ENCODE measurements around the gene TULP1.
"Not testable (repeated sequence)": the region's sequence is repeated elsewhere in the genome, so short reads cannot be mapped to it uniquely, and the experiment has no call there.

TULP1 gene

DNA sequence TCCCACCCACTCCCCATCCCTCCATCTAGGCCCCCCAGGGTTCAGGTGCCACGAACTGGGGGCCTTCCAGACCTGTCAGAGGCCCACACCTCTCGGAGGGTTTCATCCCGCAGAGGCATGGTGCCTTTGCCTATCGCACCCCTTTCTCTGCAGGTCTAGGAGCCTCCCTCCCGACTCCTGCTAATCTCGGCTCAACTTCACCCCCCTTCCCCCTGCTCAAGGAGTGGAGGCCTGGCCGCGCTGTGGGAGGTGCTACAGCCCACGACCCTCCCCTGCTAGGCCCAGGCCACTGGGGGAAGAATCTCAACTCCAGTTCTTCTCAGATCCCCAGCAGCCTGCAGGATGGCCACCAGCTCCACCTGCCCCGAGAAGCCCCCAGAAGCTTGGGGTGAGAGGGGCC, at the start of gene TULP1:
Gene TULP1 (minus strand): TSS at position 157 of the 400 bp plus-strand sequence. CDS start 38 bp downstream, at position 119.
- DNase-seq, result no peak

DNA sequence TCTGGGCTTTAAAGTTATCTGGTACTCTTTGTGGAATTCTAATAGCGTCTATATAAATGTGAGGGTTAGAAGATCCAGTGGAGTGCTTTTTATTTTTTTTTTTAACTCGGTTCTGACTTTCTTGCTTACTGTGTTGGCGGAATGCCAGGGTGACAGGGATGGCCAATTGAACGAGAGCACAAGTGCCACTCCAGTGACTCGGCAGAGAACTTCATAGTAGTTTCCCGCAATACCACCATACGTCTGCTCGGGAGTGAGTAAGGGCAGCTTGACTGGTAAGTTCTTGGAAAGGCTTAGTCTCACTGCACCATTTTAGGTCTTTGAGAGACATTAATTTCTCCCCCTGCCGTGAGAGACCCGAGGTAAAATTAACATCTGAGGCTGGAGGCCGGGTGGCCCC, 49.4 kb upstream of the TULP1 start:
- DNase-seq, result no peak

DNA sequence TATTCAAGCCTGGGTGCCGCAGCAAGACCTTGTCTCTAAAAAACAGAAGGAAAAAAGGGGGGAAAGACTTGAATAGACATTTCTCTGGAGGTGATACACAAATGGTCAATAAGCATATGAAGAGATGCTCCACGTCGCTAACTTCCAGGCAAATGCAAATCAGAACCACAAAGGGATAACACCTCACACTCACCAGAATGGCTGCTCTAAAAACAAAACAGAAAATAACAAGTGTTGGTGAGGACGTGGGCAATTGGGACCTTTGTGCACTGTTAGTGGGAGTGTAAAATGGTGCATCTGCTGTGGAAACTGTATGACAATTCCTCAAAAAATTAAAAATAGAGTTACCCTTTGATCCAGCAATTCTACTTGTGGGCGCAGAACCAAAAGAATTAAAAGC, 48.4 kb upstream of the TULP1 start:
- DNase-seq, result no peak

DNA sequence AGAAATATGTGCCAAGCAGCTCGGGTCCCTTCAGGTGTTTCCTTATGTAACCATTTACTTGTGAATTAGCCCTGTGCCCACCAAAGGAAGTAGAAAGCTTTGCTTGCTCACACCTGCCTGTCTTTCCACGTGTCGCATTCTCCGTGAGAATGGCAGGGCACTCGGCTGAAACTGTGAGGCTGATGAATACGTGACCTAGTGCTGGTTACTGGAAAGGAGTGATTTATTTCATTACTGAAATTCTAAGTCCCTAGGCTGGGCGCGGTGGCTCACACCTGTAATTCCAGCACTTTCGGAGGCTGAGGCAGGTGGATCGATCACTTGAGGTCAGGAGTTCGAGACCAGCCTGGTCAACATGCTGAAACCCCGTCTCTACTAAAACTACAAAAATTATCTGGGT, 45.9 kb upstream of the TULP1 start:
- no peak for DNase-seq

DNA sequence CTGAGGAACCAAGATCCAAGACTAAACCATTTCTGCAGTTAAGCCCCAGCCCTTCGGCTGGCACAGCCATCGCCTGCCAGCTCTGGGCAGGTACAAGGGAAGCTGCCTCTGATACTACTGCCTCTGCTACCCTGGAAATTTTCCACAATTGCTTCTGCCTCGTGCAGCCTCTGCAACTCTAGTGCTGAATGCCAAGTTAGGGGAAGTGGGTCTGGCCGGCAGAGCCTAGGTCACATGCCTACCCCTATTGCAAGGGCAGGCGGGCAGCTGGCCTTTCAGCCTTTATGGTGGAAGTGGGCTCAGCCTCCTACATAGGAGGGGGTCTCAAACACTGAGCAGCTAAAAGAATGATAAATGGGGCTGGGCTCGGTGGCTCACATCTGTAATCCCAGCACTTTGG, 44.5 kb upstream of the TULP1 start:
- DNase-seq, result no peak

DNA sequence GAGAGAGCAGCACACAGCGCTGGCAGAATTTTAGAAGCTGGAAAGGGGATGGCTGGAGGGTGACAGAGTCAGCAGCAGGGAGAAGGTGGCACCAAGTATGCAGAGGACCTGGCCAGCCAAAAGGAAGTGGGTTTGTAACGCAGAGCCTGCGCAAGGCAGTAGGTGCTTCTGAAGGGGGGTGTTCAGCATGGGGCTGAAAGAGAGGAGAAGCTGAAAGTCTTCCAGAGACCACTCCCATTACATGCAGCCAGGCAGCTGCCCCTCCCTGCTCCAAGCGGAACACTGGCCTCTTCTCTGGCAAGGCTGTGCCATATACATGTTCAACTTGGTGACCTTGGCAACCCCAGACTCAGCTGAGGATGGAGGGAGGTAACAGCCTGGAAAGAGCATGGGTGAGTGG, 42.1 kb upstream of the TULP1 start:
- no peak for DNase-seq

DNA sequence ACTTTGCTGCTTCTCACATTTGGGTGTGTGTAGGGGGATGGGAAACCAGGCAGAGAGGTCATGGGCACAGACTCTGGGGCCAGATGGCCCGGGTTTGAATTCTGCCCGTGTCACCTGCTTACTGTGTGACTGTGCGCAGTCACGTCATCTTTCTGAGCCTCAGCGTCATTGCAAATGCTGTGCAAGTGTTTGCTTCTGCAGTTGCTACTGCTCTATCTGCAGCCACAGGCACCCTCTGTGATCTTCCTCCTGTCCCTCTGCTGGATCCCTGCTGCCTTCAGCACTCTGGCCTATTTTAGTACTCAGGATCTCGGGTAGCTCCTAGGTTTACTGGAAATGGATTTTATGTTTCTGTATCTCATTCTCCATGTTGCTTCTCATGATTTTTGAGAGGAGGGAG, 40.6 kb upstream of the TULP1 start:
- DNase-seq, result no peak

DNA sequence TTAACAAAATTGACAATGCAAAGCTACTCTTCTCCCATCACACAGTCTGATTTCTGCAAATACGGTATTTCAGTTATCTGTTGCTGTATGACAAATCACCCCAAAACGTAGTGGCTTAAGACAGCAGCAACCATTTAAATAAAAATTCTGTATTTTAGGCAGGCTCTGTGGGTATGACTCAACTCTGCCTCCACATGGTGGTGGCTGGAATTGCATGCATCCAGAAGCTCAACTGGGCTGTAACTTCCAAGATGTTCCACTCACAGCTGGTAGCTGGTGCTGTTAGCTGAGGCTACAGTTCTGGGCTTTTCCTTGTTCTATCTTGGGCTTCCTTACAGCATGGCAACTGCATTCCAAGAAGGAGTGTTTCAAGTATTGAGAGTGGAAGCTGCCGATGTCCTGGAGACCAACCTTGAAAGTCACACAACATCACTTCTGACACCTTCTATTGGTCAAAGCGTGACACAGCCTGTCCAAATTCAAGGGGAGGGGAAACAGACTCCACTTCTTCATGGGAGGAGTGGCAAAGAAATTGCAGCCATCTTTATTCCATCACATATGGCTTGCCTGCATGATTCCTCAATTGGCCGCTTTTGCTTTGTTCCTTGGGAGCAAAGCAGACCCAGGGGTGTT, 39.7 kb upstream of the TULP1 start:
- no peak for DNase-seq

DNA sequence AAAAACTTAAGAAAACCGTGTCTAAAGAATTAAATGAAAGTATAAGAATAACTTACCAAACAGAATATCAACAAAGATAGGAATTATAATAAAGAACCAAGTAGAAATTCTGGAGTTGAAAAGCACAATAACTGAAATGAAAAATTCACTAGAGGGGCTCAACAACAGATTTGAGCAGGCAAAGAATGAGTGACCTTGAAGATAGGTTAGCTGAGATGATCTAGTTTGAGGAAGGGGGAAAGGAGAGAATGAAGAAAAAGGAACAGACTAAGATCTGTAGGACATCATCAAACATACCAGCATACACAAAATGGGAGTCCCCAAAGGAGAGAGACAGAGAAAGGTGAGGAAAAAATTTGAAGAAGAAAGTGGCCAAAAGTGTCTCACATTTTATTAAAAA, 37.7 kb upstream of the TULP1 start:
- no peak for DNase-seq

DNA sequence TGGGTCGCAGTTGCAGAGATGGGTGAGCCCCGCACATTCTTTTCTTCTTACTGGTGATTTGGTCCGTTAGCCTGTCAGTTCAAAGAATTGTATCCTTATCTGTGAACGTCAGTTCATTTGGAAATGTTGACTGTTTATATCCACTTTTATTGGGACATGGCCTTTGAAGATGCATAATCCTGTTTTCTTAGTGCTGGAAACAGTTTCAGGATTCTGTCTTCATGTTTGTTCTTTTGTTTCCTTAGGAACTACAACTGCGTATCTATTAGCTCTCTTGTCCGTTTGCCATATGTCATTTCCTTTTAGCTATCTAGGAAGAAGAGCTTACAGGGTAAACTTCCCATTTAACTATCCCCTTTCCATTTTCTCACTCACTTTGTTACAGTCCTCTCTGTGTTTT, 35.0 kb upstream of the TULP1 start:
- no peak for DNase-seq

DNA sequence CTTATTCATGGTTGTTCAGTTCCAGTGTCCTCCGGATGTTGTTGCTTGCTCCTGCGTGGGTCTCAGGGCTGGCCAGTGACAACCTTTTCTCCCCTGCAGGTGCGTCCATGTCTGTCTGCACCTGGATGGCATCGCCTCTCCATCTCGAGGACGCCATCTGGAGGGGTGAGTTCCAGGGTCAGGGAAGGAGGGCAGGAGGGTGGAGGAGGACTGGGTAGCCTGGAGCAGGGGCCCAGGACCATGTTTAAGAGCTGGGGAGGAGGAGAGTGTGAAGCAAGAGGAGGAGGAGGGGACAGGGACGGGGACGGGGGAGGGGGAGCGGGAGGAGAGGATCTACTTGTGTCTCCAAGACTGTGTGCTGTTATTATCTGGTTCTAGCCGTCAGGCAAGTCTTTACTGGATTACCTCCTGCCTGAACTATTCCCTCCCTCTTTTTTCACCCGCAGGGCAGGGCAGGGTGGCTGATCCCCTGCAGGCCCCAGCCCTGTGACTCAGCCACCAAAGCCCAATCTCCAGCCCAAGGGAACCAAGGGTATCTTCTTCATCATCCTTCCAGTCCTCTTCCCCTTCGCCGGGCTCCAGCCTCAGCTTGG, 32.2 kb upstream of the TULP1 start:
- DNase-seq, result no peak

DNA sequence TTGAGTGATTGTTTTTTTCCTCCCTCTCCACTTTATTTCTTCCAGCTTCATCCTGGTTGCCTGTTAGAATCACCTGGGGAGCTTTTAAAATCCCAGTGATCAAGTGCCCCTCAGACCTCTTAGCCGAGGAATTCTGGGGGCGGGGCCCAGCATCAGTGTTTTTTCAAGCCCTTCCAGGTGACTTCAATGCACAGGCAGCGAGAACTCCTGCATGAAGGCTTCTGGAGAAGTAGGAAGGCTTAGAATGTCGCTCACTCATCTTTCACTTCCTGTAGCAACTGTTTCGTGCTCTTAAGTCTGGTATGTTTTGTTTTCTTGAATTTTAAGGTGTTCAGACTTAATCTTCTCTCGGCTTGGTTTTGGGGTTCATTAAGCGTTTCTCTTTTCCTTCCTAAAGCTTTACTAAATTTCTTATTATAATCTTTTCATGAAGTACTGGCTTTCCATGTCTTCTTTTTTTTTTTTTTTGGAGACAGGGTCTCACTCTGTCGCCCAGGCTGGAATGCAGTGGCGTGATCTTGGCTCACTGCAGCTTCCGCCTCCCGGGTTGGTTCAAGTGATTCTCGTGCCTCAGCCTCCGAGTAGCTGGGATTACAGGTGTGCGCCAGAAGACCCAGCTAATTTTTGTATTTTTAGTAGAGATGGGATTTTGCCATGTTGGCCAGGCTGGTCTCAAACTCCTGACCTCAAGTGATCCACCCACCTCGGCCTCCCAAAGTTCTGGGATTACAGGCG, 30.9 kb upstream of the TULP1 start:
- no peak for DNase-seq

DNA sequence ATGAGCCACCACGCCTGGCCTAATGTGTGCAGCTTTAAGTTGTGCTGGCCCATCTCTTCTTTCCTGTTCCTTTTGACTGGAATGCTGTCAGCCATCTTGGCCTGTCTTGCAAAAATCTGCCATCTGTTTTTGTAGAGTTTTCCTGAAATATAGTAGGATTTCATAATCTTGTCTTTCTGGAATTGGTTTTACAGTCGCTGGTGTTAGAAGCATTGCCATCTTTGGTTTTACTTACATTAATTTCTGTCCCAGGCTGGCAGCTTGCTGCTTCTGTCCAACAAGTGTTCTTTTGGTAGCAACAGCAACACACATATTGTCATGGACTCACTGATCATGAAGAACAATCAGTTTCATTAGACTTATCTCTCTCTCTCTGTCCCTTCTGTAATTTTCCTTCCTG, 29.1 kb upstream of the TULP1 start:
- no peak for DNase-seq

DNA sequence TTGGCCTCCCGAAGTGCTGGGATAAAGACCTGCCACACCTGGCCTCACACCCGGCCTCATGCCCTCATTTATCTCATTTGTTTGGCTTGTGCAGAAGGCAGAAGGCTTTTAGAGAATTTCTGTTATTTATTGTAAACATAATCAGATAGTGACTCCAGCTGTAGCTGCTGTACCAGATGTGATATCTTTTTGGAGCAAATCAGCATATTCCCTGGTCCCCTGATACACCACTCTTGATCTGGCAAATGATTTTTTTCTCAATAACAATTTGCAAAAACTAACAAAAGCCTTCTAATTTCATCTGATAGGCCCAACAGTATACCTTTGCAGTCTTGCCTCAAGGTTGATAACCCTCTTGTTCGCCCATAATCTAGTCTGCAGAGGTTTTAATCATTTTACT, 26.5 kb upstream of the TULP1 start:
- no peak for DNase-seq

DNA sequence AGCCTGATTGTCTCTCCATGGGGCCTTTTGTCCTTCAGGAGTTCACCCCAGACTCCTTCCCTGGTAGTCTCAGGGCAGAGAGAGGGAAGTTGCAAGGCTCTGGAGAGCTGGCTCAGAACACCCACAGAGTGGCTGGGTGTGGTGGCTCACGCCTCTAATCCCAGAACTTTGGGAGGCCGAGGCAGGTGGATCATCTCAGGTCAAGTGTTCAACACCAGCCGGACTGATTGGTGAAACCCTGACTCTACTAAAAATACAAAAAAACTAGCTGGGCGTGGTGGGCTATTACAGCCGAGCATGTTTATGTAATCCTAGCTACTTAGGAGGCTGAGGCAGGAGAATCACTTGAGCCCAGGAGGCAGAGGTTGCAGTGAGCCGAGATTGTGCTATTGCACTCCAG, 23.2 kb upstream of the TULP1 start:
- not testable (repeated sequence) for DNase-seq

DNA sequence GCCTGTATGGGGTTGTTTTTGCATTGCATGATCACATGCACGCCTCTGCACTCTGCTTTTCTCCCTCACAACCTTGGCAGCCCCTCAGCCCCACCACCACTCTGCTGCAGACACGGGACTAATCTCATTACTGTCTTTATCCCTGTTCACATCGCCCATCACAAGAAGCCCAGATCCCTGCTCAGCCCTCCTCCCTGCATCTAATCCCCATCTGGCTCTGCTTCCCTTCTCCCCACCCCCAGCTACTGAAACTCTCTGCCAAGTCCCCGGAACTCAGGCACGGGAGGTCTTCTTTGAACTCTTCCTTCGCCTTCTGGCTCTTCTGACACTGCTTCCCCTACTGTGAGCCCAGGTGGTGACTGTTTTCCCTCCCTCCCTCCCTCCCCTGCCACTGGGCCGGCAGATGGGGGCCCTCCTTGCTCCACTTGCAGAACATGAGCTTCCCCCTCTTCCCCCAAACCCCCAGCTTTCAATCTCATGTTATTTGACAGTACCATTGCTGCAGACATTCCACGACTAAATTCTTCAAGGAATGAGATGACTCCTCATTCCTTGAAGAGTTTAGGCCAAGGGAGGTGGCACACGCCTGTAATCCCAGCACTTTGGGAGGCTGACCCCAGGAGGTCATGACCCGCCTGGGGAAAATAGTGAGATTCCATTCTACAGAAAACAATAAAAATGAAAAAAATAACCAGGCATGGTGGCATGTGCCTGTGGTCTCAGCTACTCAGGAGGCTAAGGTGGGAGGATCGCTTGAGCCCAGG, 21.9 kb upstream of the TULP1 start:
- peak; percentile 70 for DNase-seq

DNA sequence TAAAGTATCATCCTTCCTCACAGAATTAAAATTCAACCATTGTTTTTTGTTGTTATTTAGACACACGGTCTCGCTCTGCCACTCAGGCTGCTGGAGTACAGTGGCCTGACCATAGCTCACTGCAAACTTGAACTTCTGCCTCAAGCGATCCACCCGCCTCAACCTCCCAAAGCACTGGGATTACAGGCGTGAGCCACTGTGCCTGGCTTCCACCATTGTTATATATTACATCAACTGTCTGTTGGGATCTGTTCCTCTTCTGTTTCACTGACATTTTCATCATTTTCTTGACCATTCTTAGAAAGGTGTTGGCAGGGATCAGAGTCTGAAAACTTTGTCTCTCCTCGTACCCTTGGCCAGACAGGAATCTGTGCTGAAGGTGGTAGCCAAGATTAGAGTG, 21.3 kb upstream of the TULP1 start:
- no peak for DNase-seq

DNA sequence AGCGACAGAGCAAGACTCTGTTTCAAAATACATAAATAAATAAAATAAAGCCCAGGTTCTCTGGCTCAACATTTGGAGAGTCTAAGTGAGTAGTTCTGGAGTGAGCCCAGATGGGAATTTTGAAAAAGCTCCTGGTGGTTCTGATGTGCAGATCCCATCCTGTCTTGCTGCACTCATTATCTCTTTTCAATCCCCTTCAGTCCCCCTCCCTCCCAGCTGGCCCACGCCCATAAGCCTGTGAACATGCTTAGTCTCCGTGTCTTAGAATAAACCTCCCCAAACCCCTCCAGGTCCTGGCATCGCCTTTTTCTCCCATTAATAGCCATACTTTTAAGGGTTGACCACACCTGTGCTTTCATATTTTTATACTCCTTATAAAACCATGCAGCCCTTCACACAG, 19.4 kb upstream of the TULP1 start:
- DNase-seq, result no peak

DNA sequence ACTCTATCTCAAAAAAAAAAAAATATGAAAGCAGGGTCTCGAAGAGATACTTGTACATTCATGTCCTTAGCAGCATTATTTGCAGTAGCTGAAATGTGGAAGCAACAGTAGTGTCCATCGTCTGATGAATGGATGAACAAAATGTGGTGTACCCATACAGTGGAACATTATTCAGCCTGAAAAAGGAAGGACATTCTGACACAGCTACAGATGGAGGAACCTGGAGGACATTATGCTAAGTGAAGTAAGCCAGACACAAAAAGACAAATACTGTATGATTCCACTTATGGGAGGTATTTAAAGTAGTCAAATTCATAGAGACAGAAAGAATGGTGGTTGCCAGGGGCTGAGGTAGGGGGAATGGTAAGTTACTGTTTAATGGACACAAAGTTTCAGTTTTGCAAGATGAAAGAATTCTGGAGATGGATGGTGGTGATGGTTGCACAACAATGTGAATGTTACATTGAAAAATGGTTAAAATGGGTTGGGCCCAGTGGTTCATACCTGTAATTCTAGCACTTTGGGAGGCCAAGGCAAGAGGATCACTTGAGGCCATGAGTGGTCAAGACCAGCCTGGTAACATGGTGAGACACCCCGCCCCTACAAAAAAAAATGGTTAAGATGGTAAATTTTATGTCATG, 11.8 kb upstream of the TULP1 start:
- no peak for DNase-seq

DNA sequence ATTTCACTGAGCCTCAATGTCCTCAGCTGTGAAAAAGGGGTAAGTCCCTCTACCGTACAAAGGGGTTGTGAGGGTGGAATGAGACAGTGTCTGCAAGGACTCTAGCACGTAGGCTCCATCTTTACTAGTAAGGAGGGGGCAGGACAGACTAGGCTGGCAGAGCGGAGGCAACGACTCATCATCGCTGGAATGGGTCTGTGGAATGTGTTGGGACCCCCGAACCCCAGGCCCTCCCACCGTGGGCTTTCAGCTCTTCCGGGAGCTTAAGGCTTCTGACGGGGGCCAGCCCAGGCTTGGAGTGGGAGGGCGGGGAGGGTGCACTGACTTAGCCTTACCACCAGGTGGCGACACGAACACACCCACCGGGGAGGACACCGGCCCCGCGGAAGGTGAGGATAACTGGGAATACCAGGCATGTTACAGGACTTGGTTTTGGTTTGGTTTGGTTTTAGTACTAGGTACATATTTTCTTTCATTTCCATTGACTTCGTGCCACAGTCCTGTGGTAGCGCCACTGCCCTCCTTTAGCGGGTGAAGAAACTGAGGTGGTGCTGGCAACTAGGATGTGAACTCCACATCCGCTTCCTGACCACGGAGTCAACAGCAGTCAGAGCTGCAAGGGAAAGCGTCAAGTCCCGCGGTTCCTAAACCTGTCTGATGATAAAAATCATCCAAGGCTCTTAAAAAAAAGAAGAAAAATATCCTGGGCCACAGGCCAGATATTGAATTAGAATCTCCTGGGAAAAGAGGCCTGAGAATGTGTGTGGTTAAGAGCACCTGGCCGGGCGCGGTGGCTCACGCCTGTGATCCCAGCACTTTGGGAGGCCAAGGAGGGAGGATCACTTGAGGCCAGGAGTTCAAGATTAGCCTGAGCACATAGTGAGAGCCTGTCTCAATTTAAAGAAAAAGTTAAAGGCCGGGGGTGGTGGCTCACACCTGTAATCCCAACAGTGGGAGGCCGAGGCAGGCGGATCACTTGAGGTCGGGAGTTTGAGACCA, 10.3 kb upstream of the TULP1 start:
- DNase-seq, result peak; percentile 88

DNA sequence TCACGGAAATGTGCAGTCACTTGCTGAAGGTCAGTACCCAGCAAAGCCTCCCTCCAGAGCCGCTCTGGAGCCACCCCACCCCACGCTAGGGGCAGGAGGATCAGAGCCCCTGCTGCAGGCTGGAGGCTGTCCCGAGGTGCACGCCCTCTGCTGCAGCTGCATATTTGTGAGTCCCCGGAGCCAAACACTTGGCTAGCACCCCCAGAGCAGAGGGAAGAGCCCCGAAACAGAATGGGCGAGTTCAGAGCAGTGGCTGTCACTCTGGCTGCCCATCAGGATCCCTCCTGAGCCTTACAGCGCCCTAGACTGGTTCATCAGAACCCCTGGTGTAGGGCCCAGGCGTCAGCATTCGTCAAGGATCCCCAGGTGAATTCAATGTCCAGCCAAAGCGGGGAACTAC, 9.5 kb upstream of the TULP1 start:
- DNase-seq, result no peak

DNA sequence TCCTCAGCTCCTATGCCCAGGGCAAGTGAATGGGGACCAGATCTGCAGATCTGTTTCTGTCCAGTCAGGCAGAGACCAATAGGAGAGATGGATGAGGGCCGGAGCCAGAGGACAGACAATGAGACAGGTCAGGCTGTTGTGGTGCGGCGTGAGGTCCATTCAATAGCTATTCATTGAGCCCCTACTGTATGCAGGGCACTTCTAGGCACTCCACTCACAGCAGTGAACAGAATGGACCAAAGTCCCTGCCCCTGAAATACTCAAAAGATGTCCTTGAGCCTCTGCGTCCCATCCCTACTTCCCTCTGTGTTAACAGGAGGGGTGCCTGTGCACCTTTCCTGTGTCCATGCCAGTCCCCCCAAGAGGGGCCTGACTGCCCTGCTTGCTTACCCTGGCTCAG, 8.5 kb upstream of the TULP1 start:
- no peak for DNase-seq

Data from retina (tissue), 1 donor.